ENCODE results near the gene FOXD4L6. TPM values are rescaled to one million over a fixed set of nuclear protein-coding genes. Genes with fewer than 3 reads are reported as not detected.

Gene FOXD4L6
- total RNA-seq, 1 donor from 2014 or later = 0.18 TPM

Other genes starting within 250 kb of the FOXD4L6 start
- gene ZNG1F, start 60.6 kb upstream of the FOXD4L6 start, total RNA-seq = 9.5 and 10.9 TPM in 2 replicates

All from astrocyte (in vitro differentiated cells and primary cell).